ENCODE measurements around the gene RMND5A.

The RMND5A gene

DNA sequence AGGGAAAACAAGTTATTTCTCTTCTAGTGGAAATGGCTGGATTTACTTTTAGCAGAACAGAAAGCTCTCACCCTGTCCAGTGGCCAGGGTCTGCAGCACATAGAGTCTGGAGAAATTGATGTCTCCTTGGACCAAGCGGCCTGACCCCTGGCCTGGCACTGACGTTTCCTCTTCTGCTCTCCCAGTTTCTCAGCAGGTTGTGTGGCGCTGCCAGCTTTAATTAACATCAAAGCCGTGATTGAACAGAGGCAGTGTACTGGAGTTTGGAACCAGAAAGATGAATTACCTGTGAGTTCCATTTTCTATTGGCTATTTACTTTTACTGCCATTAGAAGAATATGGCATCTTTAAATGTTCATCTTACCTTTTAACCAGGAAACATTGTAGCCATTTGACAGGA, 49.7 kb downstream of the RMND5A start:
- in situ Hi-C loops (cut with MboI; ENCODE audit: low sequenced_read_pairs, unreplicated experiment): no loop called here
- TF ChIP-seq, protein P1, sequence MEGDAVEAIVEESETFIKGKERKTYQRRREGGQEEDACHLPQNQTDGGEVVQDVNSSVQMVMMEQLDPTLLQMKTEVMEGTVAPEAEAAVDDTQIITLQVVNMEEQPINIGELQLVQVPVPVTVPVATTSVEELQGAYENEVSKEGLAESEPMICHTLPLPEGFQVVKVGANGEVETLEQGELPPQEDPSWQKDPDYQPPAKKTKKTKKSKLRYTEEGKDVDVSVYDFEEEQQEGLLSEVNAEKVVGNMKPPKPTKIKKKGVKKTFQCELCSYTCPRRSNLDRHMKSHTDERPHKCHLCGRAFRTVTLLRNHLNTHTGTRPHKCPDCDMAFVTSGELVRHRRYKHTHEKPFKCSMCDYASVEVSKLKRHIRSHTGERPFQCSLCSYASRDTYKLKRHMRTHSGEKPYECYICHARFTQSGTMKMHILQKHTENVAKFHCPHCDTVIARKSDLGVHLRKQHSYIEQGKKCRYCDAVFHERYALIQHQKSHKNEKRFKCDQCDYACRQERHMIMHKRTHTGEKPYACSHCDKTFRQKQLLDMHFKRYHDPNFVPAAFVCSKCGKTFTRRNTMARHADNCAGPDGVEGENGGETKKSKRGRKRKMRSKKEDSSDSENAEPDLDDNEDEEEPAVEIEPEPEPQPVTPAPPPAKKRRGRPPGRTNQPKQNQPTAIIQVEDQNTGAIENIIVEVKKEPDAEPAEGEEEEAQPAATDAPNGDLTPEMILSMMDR (IDR thresholded peaks at IDR 0.05; ENCODE audit: borderline replicate concordance, control extremely low read depth, extremely low read depth, insufficient read depth, missing control alignments): no peak
- DNase-seq (ENCODE audit: low spot score): no peak

DNA sequence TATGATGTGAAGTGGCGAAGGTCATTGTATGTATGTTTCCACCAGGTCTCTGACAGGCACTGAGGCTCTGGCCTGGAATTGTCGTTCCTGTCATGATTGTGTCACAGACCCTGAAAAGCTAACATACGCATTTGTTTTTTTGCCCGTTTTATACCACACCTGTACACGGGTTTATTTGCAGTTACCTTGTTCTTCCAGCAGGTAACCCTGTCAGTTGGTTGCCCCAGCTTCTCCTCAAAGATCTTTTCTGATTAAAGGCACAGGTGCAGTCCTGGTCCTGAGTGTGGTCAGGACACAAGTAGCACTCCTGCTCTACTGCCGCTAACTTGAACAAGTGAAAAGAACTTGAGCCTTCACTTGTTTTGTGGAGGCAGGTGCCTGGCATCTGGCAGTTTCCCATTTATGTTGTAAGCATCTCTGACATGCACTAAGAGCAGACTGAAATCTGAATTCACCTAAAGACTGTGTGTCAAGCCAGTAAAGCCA, 50.8 kb downstream of the RMND5A start:
- in situ Hi-C loops (cut with MboI; ENCODE audit: low sequenced_read_pairs, unreplicated experiment): no loop called here
- no peak for DNase-seq (ENCODE audit: low spot score)
- TF ChIP-seq, protein P1 (IDR thresholded peaks at IDR 0.05; ENCODE audit: borderline replicate concordance, control extremely low read depth, extremely low read depth, insufficient read depth, missing control alignments): no peak

DNA sequence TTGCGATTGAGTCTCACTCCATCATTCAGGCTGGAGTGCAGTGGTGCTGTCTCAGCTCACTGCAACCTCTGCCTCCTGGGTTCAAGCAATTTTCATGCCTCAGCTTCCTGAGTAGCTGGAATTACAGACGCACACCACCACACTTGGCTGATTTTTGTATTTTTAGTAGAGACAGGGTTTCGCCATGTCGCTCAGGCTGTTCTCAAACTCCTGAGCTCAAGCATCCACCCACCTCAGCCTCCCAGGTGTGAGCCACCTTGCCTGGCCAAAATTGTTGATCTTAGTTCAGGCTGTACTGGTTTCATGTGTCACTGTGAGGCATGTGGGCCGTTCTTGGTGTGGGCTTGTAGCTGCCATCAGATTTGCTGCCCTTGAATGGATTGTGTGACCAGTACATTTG, 52.5 kb downstream of the RMND5A start:
- in situ Hi-C loops (cut with MboI; ENCODE audit: low sequenced_read_pairs, unreplicated experiment): no loop called here
- TF ChIP-seq, protein P1 (IDR thresholded peaks at IDR 0.05; ENCODE audit: borderline replicate concordance, control extremely low read depth, extremely low read depth, insufficient read depth, missing control alignments): no peak

DNA sequence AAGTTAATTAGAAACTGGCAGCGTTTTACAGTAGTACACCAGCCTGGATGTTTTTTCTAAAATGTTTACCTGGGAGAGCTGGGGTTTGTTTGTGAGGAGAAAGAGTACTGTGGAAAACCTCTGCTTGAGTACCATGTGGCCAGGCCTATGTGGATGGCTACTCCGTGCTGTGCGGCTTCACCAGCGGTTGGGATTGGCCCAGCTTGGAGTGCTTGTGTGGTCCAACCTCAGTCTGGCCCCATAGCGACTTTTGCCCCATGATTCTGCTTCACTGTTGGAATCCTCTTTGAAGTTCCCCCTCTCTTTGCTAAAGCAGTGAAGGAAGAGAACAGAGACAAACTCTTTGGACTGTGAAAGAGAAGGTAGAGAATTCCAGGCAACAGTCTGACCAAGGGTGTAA, 54.8 kb downstream of the RMND5A start:
- in situ Hi-C loops (cut with MboI; ENCODE audit: low sequenced_read_pairs, unreplicated experiment): no loop called here
- TF ChIP-seq, protein P1 (IDR thresholded peaks at IDR 0.05; ENCODE audit: borderline replicate concordance, control extremely low read depth, extremely low read depth, insufficient read depth, missing control alignments): no peak
- DNase-seq (ENCODE audit: low spot score): no peak

More for the DNA sequence above, 52.5 kb downstream of the RMND5A start:
- DNase-seq (ENCODE audit: low spot score): no peak

DNA sequence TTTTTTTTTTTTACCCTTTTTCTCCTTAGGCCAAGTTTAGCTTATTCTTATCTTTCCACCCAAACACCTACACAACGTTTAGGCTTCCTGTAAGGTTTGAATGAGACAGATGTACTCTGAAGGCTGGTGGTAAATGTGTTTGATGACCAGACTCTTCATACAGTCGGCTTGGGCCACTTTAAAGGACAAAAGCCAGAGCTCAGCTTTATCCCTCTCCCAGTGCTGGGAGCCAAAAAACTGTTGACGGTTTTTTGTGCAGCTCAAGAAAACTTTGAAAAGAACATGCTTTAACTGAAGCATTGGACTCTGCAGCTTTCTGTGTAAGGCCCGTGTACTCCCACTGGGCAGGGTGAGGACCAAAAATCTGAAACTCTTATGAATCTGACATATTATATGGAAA, 55.2 kb downstream of the RMND5A start:
- in situ Hi-C loops (cut with MboI; ENCODE audit: low sequenced_read_pairs, unreplicated experiment): no loop called here
- DNase-seq (ENCODE audit: low spot score): no peak
- TF ChIP-seq, protein P1 (IDR thresholded peaks at IDR 0.05; ENCODE audit: borderline replicate concordance, control extremely low read depth, extremely low read depth, insufficient read depth, missing control alignments): no peak

DNA sequence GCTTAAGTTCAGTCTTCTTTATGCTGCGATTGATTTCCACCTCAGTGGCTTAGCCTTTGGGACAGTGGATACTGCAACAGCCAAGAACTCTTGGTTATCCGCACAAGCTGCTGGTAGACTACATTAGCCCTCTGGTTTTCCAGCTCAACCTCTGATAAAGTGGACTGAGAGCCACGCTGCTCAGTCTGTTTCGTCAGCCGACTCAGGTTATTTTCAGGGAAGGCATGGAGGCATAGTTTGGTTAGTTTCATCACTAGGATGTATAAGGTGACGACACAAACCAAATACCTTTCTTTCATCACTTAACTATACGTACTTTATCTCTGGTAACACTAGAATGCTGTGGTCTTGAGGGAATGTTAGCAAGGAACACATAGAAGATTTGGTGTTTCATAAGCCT, 56.4 kb downstream of the RMND5A start:
- TF ChIP-seq, protein P1 (IDR thresholded peaks at IDR 0.05; ENCODE audit: borderline replicate concordance, control extremely low read depth, extremely low read depth, insufficient read depth, missing control alignments): no peak
- DNase-seq (ENCODE audit: low spot score): no peak
- in situ Hi-C loops (cut with MboI; ENCODE audit: low sequenced_read_pairs, unreplicated experiment): no loop called here

DNA sequence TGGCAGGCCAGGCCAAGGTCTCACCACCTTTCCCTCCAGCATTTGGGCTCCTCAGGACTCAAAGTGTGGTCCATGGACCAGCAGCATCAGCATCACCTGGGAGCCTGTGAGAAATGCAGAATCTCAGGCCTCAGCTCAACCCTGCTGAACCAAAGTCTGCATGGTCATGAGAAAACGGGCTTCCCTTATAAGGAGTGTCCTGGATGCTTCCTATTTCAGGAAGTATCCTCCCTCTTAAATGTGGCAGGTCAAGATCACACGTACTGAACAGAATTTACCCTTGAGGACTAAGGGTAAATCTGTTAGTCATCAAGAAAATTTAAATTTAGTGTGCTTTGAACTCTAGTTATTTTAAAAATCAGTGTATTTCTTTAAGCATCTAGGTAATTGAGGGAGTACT, 58.9 kb downstream of the RMND5A start:
- no peak for DNase-seq (ENCODE audit: low spot score)
- in situ Hi-C loops (cut with MboI; ENCODE audit: low sequenced_read_pairs, unreplicated experiment): no loop called here
- TF ChIP-seq, protein P1 (IDR thresholded peaks at IDR 0.05; ENCODE audit: borderline replicate concordance, control extremely low read depth, extremely low read depth, insufficient read depth, missing control alignments): no peak
